OCI-M2 (cell line): ENCODE data around the gene KLC1.

Experiments
- DNase-seq: peaks from one replicate; lab custom pipeline; 2025; ENCODE audit not compliant: unreplicated experiment; lab: John Stamatoyannopoulos, UW

The KLC1 gene

DNA sequence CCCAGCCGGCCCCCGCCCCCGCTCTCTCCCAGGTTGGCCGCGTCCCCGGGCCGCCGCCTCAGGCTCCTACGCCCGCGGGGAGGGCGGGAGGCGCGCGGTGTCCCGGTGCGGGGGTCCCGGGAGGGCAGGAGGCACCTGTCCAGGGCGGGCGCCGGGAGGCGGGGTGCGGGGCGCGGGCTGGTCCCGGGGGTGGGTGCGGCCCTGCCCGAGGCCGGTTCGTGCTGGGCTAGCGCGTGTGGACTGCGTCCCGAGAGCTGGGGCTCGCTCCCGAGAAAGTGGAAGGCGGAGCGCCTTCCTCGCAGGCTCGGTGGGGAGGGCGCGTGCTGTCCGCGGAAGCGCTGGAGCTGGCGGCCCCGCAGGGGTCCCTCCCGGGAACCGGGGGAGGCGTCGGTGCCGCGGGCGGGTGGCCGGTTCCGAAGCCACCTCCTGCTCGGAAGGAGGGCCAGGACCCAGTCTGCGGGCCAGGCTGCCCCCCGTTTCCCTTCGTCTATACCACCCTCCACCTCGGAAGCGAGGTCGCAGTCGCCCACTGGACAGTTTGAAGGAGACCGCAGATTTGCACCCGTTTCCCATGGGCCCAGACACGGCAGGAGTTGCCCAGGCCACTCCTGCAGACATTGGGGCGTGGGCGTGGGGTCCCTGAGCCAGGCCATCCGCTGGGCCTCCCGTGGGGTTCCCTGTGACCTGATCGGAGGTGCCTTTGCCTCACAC lies 87.2 kb downstream of the KLC1 start:
- no peak for DNase-seq

DNA sequence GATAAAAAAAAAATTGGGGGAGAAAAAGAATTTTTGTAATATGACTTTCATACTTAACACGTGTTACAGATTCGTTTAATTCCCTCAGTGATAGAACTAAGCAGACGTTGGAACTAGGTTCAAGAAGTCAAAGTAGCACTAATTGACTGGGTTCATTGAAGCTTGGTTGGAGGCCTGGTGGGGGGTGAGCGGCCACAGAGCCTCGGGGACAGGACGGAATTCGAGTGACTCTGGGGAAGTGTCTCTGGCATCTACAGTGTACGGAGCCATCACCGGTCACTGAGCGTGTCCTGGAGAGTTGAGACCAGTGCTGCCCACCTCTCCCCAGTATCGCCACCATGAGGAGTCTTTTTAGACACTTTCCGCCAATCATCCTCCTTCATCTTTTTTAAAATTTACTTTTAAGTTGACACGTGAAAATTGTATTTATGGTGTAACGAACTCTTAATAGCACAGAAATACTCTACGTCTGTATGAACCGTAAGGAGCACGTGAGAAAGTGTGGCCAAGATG lies 87.9 kb downstream of the KLC1 start:
- no peak for DNase-seq

DNA sequence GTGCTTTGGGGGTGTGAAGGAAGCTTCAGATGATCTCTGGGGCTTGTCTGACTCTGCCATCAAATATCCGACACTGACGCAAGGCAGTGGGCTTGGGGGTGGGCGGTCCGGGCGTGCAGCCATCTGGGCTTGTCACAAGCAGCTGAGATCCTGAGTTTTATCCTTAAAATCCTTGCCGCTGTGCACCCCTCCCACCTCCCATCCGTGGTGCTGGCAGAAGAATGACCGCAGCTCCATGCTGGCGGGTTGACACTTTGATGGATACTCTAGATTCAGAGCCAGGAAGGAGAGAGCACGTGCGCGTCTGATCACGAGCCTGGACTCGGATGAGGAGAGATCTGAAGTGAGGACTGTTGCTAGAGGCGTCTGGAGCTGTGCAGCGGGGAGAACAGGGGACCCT lies 89.6 kb downstream of the KLC1 start:
- no peak for DNase-seq

DNA sequence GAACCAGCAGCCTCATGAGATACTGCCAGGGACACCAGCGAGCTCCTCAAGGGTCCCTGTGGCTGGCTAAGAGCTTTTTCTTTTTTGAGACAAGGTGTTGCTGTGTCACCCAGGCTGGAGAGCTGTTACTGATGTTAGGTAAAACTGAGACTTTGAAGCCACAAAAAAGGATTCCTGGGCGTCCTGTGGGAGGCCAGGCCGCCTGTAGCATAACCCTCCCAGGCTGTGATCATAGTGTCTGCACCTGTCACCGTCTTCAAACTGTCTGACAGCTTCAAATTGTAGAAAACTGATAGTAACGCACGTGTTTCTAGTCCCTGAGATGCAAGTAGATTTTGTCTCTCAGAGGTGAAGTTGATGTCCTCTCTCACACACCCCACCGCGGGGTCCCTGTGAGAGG lies 90.7 kb downstream of the KLC1 start:
- DNase-seq: no peak

DNA sequence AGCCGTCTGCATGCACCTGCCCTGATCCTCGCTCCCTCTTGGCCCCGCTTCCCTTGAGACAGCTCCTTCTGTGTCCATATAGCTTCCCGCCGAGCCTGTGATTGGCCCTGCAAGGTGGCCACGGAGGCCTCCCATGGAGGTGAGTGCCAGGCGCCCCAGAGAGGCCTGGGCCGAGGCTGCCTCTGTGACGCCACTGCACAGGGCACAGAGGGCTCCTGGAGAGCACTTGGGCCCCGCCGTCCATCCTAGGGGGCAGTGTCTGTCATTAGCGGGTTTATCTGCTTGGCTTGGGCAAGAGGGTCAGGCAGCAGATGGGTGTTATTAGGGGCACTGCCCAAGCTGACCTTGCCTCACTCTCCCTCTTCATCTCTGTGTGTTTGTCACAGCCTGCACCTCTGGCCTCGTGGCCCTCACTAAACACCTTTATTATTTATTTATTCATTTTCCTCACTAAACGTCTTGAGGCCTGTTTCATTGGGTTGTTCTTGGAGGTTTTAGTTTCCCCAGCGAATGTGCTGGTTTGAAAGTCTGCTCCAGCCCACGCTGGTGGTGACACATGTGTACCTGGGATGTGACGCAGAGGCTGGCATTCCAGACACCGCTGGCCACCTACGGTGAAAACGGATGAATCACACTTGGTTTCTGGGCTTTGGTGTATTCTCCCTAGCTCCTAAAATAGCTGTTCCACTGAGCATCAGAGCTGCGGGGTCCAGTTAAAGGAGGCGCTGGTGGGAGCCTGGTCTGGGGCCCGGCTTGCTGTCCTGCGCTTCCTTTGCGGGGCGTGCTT lies 92.5 kb downstream of the KLC1 start:
- no peak for DNase-seq

DNA sequence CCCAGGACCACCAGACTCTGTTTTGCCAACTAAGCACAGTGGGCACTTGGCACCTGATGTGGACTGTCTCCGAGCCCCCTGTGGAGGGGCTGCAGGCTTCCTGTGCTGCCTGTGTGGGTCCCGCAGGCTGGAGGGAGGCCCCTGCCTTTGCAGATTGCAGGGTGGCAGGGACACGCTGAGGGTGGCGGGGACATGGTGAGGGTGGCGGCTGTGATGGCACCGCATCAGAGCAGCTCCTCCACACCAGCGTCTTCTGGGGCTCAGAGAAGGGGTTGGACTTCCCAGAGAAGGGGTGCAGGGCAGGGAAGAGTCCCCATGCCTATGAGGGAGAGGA lies 94.7 kb downstream of the KLC1 start:
- no peak for DNase-seq

DNA sequence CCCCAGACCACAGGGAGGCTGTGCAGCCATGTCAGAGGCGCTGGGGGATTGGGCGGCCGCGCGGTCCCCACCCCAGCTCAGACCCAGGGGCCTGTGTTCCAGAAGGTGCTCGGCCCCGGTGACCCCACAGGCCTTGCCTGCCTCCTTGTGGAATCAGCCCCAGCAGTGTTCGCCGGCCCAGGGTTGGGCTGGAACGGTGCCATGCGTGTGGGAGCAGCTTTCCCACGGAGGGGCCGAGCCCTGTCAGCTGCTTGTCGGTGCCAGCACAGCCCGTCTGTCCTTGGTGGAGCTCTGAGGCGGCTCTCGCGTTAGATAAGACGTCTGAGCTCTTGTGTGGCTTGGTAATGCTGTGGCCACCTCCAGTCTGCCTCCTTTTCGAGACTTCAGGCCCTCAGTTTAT lies 95.1 kb downstream of the KLC1 start:
- no peak for DNase-seq

DNA sequence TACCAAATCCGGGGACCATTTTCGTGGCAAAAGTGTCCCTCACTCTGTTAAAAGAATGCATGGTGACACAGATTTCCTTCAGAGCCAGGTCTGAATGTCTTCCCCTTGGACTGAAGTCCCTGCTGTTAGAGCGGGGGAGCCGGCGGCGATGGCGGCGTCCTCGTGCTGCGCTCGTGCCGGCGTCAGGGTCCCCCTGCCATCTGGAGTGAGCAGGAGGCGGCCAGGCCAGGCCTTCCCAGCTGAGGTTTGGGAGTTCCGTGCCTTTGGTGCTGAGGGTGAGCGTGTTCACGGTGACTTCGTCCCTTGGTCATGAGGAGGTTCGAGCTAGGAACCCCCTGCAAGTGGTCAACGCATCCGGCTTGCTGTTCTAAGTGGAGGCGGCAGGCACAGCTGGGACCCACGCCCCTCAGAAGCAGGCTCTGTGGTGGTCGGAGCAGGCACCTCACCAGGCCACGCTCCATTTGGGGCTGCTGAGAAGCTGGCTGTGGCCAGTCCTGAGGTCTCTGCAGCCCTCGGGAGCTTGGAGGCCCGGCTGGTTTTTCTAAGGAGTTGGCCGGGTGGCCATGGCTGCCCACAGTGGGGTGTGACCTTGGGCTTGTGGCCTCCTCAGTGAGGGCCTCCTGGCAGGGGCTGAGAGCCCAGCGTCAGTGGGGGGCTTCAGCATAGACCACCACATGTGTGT lies 96.1 kb downstream of the KLC1 start:
- DNase-seq: no peak

DNA sequence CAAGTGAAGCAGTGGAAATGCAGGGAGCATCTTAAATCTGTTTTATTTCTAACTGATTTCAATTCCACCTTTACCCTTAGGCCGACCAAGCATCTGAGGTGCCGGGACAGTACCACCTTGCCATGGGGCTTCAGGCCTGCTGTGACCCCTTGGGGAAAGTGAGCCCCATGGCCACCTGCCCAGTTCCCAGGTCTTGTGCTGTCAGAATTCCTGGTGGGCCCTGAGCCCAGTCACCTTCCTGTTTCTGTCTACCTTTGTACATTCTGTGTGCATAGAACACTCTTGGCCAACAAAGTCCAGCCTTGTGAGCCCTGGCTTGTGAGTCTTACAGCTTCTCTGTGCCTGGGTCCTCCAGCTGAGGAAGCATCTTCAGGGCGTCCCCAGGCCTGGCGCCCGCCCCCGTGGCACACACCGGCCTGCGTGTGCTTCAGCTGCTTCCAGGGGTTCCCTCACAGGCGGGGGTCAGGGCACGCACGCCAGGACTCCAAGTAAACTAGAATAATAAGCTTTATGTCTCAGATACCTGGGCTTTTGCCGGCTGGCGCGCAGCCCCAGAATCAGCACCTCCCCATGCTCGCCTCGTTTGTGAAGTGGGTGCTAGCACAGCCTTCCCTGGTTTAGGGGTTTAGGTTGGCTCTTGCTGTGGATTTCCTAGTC lies 96.9 kb downstream of the KLC1 start:
- no peak for DNase-seq

DNA sequence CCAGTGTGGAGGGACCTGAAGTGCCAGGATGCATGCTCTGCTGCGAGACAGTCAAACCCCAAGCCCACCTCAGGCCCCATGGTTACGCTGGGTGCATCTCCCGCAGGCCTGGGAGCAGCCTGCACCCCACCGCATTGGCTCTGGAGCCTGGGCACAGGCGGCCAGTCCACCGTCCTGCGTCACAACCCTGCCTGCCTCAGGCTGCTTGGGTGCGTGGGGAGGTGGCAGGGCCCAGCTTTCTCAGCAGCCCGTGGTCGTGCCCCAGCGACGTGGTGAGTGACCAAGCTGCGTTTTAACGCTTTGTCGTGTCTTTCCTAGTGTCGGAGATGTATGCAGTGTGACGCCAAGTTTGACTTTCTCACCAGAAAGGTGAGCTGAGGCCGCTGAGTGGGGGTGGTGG lies 97.5 kb downstream of the KLC1 start:
- DNase-seq: no peak

DNA sequence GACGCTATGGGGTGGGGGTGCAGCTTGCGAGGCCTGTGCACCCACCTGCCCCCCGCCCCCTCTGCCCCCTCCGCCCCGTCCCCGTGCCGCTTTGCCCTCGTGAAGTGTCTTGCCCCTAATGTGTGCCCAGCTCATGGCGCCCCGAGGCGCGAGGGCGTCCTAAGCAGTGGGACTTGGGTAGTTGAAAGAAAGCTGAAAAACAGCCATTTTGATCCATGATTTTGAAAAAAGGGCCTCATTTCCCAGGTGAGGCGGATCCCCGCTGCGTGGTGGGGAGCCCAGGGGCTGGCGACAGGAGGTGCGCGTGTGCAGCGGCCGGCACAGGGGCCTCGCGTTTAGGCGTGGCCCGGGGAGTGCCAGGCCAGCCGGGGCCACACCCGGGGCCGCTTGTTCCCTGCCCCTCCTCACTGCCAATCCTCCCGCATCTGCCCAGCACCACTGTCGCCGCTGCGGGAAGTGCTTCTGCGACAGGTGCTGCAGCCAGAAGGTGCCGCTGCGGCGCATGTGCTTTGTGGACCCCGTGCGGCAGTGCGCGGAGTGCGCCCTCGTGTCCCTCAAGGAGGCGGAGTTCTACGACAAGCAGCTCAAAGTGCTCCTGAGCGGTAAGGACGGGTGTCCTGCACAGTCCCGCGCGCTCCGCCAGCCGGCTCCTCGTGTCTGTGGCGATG lies 98.4 kb downstream of the KLC1 start:
- DNase-seq: no peak

DNA sequence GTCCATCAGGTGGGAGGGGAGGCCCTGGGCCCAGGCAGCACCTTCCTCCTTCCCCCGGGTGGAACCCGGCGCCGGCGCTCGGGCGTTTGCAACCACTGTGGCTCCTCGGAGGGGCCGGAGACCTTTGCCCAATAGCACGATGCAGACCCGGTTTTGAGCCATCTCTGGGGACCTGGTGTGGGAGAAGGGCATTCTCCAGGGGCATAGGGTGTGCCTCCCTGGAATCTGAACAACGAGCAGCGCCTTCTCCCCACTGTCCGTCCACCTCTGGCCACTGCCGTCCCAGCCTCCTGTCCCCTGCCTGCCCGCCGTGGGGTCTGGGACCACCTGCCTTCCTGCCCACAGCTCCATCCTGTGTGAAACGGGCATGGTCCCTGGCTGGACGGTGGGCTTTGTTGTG lies 99.1 kb downstream of the KLC1 start:
- no peak for DNase-seq

DNA sequence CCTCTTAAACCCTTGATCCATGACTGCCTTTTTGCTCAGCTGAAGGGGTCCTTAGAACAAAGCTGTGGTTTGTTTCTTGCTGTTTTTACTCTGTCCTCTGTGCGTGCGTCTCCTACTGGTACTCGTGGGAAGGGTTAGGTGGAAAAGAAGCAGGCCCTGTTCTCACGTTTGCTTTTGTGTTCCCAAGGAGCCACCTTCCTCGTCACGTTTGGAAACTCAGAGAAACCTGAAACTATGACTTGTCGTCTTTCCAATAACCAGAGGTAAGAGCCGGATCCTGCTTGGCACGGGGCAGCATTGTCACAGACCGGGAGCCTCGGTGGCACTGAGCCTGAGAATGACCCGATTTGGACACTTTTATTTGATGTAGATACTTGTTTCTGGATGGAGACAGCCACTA lies 99.7 kb downstream of the KLC1 start:
- no peak for DNase-seq

DNA sequence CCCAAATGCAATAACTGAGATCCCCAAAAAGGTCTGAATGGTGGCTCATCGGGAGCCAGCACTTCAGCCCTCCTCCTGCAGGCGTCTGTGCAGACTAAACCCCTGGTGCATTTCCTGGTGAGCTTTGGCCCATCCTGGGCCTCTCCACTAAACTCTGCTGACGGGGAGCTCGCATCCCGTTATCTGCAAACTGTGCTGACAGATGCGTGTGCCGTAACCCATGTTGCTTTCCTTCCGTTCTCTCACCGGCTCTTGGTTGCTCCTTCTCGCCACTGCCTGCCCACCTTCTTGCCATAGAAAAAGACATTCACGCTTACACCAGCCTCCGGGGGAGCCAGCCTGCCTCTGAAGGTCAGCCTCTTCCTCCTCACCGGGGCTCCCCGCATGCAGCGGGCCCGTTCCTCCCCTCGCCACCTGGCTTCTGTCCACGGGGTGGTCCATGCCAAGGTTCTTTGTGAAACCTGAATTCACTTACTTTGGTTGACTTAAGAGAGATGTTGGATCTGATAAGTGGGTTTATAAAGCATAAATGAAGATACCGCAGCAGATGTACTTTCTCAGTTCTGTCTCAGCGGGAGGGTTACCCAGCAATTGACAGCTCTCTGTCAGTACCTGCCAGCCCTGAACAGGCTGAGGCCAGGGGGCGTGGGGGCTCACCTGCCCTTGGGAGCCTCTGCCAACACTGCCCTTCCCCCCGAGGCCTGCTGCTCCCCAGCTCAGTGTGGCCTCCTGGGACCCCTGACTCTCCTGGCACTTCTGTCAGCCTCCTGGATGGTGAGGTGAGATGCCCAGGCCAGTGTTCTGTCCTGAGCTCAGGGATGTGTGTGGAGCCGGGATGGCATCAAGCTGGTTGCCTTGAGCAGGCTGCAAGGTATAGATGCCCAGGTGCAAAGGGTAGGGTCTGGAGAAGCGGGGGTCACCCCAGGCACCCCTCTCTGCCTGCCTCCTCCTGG lies 100.8 kb downstream of the KLC1 start:
- no peak for DNase-seq

DNA sequence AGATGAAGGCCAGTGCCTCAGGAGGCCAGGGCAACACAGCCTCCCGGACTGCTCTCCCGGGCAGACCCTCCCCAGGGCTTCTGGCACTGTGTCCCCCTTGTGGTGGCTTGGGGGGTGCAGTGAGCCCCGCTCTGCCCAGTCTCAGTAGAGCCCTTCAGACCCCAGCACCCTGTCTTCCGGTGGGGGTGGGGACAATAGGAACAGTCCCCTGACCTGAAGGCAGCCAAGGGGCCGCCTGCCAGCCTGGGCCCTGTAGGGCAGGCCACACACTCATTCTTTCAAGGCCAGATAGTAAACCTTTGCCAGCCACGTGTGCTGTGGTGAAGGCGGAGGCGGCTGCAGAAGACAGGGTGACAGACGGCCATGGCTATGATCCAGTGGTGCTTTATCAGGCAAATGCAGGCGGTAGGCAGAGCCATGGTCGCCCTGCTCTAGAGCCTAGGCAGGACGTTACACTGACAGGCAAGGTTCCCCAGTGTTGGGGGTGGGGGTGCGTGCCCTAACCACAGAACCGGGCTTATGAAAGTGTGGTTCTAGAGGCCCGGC lies 101.6 kb downstream of the KLC1 start:
- peak; percentile 87 for DNase-seq

DNA sequence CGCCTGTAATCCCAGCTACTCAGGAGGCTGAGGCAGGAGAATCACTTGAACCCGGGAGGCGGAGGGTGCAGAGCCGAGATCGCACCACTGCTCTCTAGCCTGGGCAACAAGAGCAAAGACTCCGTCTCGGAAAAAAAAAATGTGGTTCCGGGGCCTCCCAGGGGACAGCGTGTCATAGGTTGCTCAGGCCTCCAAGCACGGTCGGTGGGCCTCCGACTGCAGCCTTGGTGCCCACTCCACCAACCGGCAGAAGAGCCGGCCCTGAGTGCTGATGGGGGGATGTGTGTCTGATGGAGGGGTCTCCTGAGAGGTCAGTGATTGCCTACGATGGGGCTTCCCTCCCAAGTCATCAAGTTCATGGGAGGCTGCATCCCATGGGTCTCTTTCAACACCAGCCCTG lies 102.5 kb downstream of the KLC1 start:
- DNase-seq: no peak

DNA sequence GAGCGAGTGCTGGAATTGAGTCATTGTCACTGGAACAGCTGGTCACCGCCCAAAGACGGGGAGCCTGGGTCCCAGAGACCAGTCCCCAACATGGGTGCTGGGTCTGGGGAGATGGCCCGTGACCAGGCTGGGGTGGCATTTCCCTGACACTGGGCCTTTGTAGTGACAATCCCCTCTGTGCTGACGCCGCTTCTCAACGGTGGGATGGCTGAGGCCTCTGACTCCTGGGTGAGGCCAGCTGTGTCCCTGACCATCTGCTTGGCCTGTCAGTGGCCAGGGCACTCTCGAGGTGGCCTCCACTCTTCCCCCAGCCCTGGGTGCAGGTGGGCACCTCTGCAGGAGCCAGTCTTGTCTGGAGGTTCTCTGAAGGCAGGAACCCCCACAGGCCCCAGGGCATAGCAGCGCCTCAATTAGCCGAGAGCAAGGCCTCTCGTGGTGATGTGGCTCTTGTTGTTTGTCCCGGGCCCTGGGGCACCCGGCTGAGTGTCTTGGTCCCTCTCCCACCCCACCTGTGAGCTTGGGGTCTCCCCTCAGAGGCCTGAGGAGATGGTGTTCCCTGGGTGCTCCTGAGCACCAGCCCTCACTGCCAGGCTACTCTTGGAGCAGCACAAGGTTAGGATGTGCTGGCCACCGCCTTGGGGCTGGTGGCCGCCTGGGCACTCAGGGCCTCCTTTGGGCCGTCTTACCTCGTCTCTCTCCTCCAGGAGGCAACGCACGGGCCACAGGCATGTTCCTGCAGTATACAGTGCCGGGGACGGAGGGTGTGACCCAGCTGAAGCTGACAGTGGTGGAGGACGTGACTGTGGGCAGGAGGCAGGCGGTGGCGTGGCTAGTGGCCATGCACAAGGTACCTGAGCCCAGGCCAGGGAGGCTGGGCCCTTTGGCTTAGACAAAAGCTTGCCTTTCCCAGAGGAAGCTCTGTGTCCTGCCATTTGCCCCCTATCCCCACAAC lies 103.2 kb downstream of the KLC1 start:
- no peak for DNase-seq

DNA sequence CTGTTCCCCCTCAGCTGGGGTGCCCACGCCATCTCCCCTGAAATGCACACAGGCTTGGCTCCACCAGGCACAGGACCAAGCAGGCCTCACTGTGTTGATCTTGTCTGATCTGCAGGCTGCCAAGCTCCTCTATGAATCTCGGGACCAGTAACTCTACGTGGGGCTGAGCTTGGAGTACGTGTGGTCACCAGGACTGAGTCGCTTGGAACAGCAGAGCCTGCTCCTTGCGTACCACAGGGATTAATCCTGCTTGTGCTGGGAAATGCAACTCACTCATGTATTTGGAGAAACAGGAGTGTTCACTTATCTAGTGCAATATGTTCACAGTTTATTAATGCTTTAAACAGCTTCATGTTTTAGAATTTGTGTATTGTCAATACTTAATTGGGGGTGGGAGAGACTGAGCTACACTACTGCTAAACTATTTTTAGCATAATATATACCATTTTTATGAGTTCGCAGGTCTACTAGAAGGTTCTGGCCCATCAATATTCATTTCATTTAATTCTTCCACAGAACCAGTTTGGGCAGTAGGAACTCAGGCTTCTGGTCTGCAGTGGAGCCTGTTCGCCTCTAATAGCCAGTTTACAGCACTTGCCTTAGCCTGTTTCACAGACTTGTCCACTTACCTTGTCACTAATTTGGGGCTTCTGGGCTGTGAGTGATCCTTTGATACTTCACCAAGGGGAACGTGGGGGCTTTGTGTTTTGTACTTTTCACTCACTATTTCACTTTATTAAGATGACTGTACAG lies 104.0 kb downstream of the KLC1 start:
- DNase-seq: no peak
